ENCODE results near the gene SEMA5A. TPM values are rescaled to one million over a fixed set of nuclear protein-coding genes. Genes with fewer than 3 reads are reported as not detected.

SEMA5A gene
- polyA plus RNA-seq, 1 donor from 2014 or later = 3.2 TPM

DNA sequence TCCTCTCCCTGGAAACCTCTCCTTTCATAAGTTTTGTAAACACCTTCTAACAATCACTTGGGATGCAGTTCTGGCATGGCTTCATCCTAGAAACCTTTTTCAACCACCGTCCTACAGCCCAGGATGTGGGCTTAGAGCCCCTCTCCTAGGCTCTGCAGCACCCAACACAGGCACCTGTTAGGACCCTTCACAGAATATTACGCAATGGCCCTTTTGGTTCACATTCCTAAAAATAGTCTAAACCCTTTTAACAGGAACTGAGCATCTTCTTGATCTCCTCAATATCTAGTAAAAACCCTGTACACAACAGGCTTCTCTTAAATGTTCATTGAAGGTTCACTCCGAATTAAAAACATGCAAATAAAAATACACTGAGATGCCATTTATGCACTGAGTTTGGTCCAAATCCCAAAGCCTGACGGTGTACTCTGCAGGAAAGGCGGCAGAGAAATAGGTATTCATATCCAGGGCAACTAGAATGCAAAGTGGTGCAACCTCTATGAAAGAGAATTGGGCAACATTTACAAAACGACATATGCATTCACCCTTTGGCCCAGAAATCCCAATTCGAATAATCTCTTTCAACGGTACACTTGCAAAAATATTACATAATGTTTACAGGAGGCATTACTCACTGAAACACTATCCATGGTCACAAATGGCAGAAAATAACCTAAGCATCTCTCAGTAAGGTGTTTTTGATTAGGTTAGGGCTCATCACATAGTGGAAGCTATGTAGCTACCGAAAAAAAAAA is 169.3 kb downstream of the SEMA5A start:
- Histone ChIP-seq H3K79me2 (replicated peaks; ENCODE audit: insufficient read depth, low read length) (no peaks in the 10 kb centered on the region), H3K4me3 (ENCODE audit: low read length) (no peak overlapping the region), H3K36me3 (ENCODE audit: insufficient read depth, low read length) (no peaks in the 10 kb centered on the region), H3K27ac (ENCODE audit: low read length) (no peak overlapping the region), H3K9ac (ENCODE audit: low read length) (no peak overlapping the region), H3K9me2 (ENCODE audit: insufficient read depth, low read length) (no peaks in the 10 kb centered on the region), H3F3A (ENCODE audit: insufficient read depth, low read length, poor library complexity, severe bottlenecking) (no peaks in the 10 kb centered on the region), H4K20me1 (ENCODE audit: insufficient read depth) (no peaks in the 10 kb centered on the region), H3K27me3 (ENCODE audit: insufficient read depth, low read depth, low read length) (no peaks in the 10 kb centered on the region), H3K9me3 (ENCODE audit: low read length) (no peaks in the 10 kb centered on the region), H3K4me2 (ENCODE audit: low read length) (no peak overlapping the region), H2AFZ (ENCODE audit: low read depth, low read length) (no peak overlapping the region)
- no peak for TF ChIP-seq SMC3 (conservative IDR thresholded peaks at IDR 0.05; ENCODE audit: poor library complexity)
- TF ChIP-seq EP300 (conservative IDR thresholded peaks at IDR 0.05; ENCODE audit: poor library complexity, severe bottlenecking) = no peak
- no peak for TF ChIP-seq MXI1 (conservative IDR thresholded peaks at IDR 0.05; ENCODE audit: poor library complexity, severe bottlenecking)
- TF ChIP-seq, protein P1, sequence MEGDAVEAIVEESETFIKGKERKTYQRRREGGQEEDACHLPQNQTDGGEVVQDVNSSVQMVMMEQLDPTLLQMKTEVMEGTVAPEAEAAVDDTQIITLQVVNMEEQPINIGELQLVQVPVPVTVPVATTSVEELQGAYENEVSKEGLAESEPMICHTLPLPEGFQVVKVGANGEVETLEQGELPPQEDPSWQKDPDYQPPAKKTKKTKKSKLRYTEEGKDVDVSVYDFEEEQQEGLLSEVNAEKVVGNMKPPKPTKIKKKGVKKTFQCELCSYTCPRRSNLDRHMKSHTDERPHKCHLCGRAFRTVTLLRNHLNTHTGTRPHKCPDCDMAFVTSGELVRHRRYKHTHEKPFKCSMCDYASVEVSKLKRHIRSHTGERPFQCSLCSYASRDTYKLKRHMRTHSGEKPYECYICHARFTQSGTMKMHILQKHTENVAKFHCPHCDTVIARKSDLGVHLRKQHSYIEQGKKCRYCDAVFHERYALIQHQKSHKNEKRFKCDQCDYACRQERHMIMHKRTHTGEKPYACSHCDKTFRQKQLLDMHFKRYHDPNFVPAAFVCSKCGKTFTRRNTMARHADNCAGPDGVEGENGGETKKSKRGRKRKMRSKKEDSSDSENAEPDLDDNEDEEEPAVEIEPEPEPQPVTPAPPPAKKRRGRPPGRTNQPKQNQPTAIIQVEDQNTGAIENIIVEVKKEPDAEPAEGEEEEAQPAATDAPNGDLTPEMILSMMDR (IDR thresholded peaks at IDR 0.05; ENCODE audit: poor library complexity, severe bottlenecking) = no peak
- TF ChIP-seq EZH2 (IDR thresholded peaks at IDR 0.05; ENCODE audit: borderline replicate concordance, insufficient read depth, low read length, poor library complexity, severe bottlenecking) = no peak
- no peak for TF ChIP-seq RAD21 (conservative IDR thresholded peaks at IDR 0.05)
- TF ChIP-seq, protein P2, sequence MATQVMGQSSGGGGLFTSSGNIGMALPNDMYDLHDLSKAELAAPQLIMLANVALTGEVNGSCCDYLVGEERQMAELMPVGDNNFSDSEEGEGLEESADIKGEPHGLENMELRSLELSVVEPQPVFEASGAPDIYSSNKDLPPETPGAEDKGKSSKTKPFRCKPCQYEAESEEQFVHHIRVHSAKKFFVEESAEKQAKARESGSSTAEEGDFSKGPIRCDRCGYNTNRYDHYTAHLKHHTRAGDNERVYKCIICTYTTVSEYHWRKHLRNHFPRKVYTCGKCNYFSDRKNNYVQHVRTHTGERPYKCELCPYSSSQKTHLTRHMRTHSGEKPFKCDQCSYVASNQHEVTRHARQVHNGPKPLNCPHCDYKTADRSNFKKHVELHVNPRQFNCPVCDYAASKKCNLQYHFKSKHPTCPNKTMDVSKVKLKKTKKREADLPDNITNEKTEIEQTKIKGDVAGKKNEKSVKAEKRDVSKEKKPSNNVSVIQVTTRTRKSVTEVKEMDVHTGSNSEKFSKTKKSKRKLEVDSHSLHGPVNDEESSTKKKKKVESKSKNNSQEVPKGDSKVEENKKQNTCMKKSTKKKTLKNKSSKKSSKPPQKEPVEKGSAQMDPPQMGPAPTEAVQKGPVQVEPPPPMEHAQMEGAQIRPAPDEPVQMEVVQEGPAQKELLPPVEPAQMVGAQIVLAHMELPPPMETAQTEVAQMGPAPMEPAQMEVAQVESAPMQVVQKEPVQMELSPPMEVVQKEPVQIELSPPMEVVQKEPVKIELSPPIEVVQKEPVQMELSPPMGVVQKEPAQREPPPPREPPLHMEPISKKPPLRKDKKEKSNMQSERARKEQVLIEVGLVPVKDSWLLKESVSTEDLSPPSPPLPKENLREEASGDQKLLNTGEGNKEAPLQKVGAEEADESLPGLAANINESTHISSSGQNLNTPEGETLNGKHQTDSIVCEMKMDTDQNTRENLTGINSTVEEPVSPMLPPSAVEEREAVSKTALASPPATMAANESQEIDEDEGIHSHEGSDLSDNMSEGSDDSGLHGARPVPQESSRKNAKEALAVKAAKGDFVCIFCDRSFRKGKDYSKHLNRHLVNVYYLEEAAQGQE (IDR thresholded peaks at IDR 0.05; ENCODE audit: borderline replicate concordance) = no peak
- TF ChIP-seq TAF1 (IDR thresholded peaks at IDR 0.05; ENCODE audit: low read depth) = no peak
- TF ChIP-seq POLR2AphosphoS5 (IDR thresholded peaks at IDR 0.05) = no peak

DNA sequence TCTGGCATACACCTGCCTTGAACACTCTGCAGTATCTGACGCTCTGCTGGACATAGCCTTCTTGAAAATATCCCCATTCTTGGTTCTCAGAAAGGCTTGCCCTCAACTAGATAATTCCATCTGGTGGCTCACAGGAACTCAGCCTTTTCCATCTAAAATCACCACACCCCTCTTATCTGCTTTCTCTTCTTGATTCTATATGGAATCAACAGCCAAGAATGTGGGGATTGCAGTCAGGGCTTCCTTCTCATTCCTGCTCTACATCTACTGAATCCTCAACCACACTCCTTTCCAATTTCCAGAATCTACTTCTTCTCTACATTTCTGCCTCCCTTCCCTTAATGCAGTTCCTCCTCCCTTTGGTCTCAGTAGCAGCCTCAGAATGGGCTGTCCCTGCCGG is 170.1 kb downstream of the SEMA5A start:
- Histone ChIP-seq H2AFZ (ENCODE audit: low read depth, low read length) (no peak overlapping the region), H3K9me3 (ENCODE audit: low read length) (no peaks in the 10 kb centered on the region), H3K79me2 (replicated peaks; ENCODE audit: insufficient read depth, low read length) (no peaks in the 10 kb centered on the region), H3K9ac (ENCODE audit: low read length) (no peak overlapping the region), H3K4me3 (ENCODE audit: low read length) (no peak overlapping the region), H3F3A (ENCODE audit: insufficient read depth, low read length, poor library complexity, severe bottlenecking) (no peaks in the 10 kb centered on the region), H4K20me1 (ENCODE audit: insufficient read depth) (no peaks in the 10 kb centered on the region), H3K9me2 (ENCODE audit: insufficient read depth, low read length) (no peaks in the 10 kb centered on the region), H3K36me3 (ENCODE audit: insufficient read depth, low read length) (no peaks in the 10 kb centered on the region), H3K27me3 (ENCODE audit: insufficient read depth, low read depth, low read length) (no peaks in the 10 kb centered on the region), H3K27ac (ENCODE audit: low read length) (no peak overlapping the region), H3K4me2 (ENCODE audit: low read length) (no peak overlapping the region)
- TF ChIP-seq, protein P1 (IDR thresholded peaks at IDR 0.05; ENCODE audit: poor library complexity, severe bottlenecking) = no peak
- TF ChIP-seq TAF1 (IDR thresholded peaks at IDR 0.05; ENCODE audit: low read depth) = no peak
- no peak for TF ChIP-seq SMC3 (conservative IDR thresholded peaks at IDR 0.05; ENCODE audit: poor library complexity)
- no peak for TF ChIP-seq MXI1 (conservative IDR thresholded peaks at IDR 0.05; ENCODE audit: poor library complexity, severe bottlenecking)
- TF ChIP-seq, protein P2 (IDR thresholded peaks at IDR 0.05; ENCODE audit: borderline replicate concordance) = no peak
- no peak for TF ChIP-seq POLR2AphosphoS5 (IDR thresholded peaks at IDR 0.05)
- TF ChIP-seq EP300 (conservative IDR thresholded peaks at IDR 0.05; ENCODE audit: poor library complexity, severe bottlenecking) = no peak
- no peak for TF ChIP-seq RAD21 (conservative IDR thresholded peaks at IDR 0.05)
- no peak for TF ChIP-seq EZH2 (IDR thresholded peaks at IDR 0.05; ENCODE audit: borderline replicate concordance, insufficient read depth, low read length, poor library complexity, severe bottlenecking)
